ENCODE data around the gene ALOX15. TPM values are rescaled to one million over a fixed set of nuclear protein-coding genes. Genes with fewer than 3 reads are reported as not detected.
"Not testable (repeated sequence)": the region's sequence is repeated elsewhere in the genome, so short reads cannot be mapped to it uniquely, and the experiment has no call there.

The ALOX15 gene
- total and polyA plus RNA-seq, 8 donors = 0.15 to 4.8 (median 3.4) TPM

- no peak for DNase-seq
- peaks cover 6 to 7% of the 10 kb centered on the region in 2 donors for H3K4me1 ChIP-seq
- no peaks in the 10 kb centered on the region for H3K9me3 ChIP-seq
- no peak for ATAC-seq
- no peak for TF ChIP-seq CTCF (IDR thresholded peaks at IDR 0.05)
- H3K4me3 ChIP-seq = no peak overlapping the region
- no peak overlapping the region for H3K27ac ChIP-seq
- no peaks in the 10 kb centered on the region for H3K36me3 ChIP-seq
- peaks cover 0 to 15% of the 10 kb centered on the region in 2 donors for H3K27me3 ChIP-seq
- intact Hi-C loops (cut with DNase I) = no loop called here
Measured at GRCh38 chr17:4596636-4597380, 44.7 kb downstream of the ALOX15 start.

GRCh38 chr17:4595685-4596342 is 45.7 kb downstream of the ALOX15 start:
- DNase-seq = peak in 1 of 4 donors; percentile 76
- H3K9me3 ChIP-seq; H3K36me3 ChIP-seq; H3K4me1 ChIP-seq; ATAC-seq; H3K27ac ChIP-seq; H3K4me3 ChIP-seq; intact Hi-C loops (cut with DNase I): not testable (repeated sequence)
- H3K27me3 ChIP-seq = peaks cover 0 to 18% of the 10 kb centered on the region in 2 donors

GRCh38 chr17:4594931-4595684 is 46.4 kb downstream of the ALOX15 start:
- ATAC-seq (peak; percentile 67), DNase-seq (peak in 2 of 4 donors; percentile 70 to 85)
- TF ChIP-seq CTCF (IDR thresholded peaks at IDR 0.05) = peak; percentile 26 to 44
- Histone ChIP-seq H3K27me3 (peaks cover 0 to 18% of the 10 kb centered on the region in 2 donors), H3K4me1 (peaks cover 6 to 7% of the 10 kb centered on the region in 2 donors), H3K4me3 (no peak overlapping the region), H3K9me3 (no peaks in the 10 kb centered on the region), H3K27ac (no peak overlapping the region), H3K36me3 (no peaks in the 10 kb centered on the region)
- intact Hi-C loops (cut with DNase I) = no loop called here

DNA sequence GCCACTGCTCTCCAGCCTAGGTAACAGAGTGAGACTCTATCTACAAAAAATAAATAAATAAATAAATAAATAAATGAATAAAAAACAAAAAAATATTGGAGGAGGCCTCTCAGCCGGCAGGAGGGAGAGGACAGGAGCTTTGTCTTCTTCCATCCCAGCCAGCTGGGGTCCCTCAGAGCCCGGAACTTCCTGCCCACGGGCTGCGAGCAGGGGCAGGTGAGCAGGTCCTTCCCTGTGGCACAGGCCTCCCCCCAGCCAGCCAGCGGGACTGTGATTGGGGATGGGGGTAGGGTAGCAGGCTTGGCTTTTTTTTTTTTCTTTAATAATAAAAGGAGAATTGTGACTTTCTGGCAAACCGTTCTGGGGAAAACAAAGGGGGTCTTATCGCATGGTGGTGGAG is 47.1 kb downstream of the ALOX15 start:
- intact Hi-C loops (cut with DNase I) = no loop called here
- no peak overlapping the region for H3K27ac ChIP-seq
- peaks cover 0 to 17% of the 10 kb centered on the region in 2 donors for H3K27me3 ChIP-seq
- H3K4me1 ChIP-seq = peaks cover 6 to 7% of the 10 kb centered on the region in 2 donors
- no peaks in the 10 kb centered on the region for H3K9me3 ChIP-seq
- no peak overlapping the region for H3K4me3 ChIP-seq
- no peak for DNase-seq
- no peak for TF ChIP-seq CTCF (IDR thresholded peaks at IDR 0.05)
- ATAC-seq = no peak
- H3K36me3 ChIP-seq = no peaks in the 10 kb centered on the region

GRCh38 chr17:4593021-4593421 is 48.5 kb downstream of the ALOX15 start:
- Histone ChIP-seq H3K9me3 (no peaks in the 10 kb centered on the region), H3K36me3 (no peaks in the 10 kb centered on the region), H3K4me3 (no peak overlapping the region), H3K27ac (no peak overlapping the region), H3K27me3 (peaks cover 0 to 23% of the 10 kb centered on the region in 2 donors), H3K4me1 (peaks cover 6 to 7% of the 10 kb centered on the region in 2 donors)
- no peak for TF ChIP-seq CTCF (IDR thresholded peaks at IDR 0.05)
- peak in 1 of 4 donors; percentile 71 for DNase-seq
- intact Hi-C loops (cut with DNase I) = no loop called here
- no peak for ATAC-seq
